K562 (cell line): ENCODE measurements around the gene IGSF8. TPM values are rescaled to one million over a fixed set of nuclear protein-coding genes. Genes with fewer than 3 reads are reported as not detected.

ENCODE experiments used
- AFF1 ChIP-seq, 2 experiments: fragments of 450-650 bp; IDR thresholded peaks; 2 replicates each; pipeline ENCODE4 v1.6.1; 2018; ENCODE audit warnings: mild to moderate bottlenecking in 2 of 2, low read depth in 1 of 2; ENCODE audit not compliant: partially characterized antibody in 2 of 2
- ATF7 ChIP-seq: fragments of 450-650 bp; IDR thresholded peaks from 2 replicates; pipeline ENCODE4 v1.7.1; 2014; ENCODE audit warnings: mild to moderate bottlenecking, moderate library complexity
- CBFB ChIP-seq: sonication (generic); formaldehyde crosslinking; IDR thresholded peaks from 2 replicates; pipeline ENCODE4 v1.4.0; 2020; ENCODE audit warnings: mild to moderate bottlenecking, missing genetic modification reagents
- CEBPZ ChIP-seq: fragments of 150-350 bp; IDR thresholded peaks from 2 replicates; pipeline ENCODE4 v1.6.1; 2014; ENCODE audit warnings: low read depth, mild to moderate bottlenecking, low read length, borderline replicate concordance
- E2F5 ChIP-seq: sonication (generic); formaldehyde crosslinking; IDR thresholded peaks from 2 replicates; pipeline ENCODE4 v1.8.0; 2022; ENCODE audit warnings: mild to moderate bottlenecking, missing genetic modification reagents
- ESRRB ChIP-seq: fragments of 250-450 bp; sonication (Bioruptor Pico); IDR thresholded peaks from 2 replicates; pipeline ENCODE4 v1.5.0; 2020; ENCODE audit warnings: mild to moderate bottlenecking, moderate library complexity, borderline replicate concordance
- MAX ChIP-seq: sonication (generic); formaldehyde crosslinking; IDR thresholded peaks from 2 replicates; pipeline ENCODE4 v1.9.0; 2022; ENCODE audit warnings: mild to moderate bottlenecking, missing genetic modification reagents
- NRF1 ChIP-seq, 2 experiments: fragments of 450-650 bp; IDR thresholded peaks in 1 of 2; conservative IDR thresholded peaks in 1 of 2; 2 replicates each; pipeline ENCODE4 v1.6.1; 2014; ENCODE audit warnings: mild to moderate bottlenecking in 2 of 2
- PRMT5 ChIP-seq: sonication (generic); formaldehyde crosslinking; IDR thresholded peaks from 2 replicates; pipeline ENCODE4 v1.5.0; 2020; ENCODE audit warnings: missing genetic modification reagents
- RNF219 ChIP-seq: fragments of 250-450 bp; sonication (Bioruptor Pico); IDR thresholded peaks from 2 replicates; pipeline ENCODE4 v1.5.0; 2022; ENCODE audit warnings: mild to moderate bottlenecking
- TBP ChIP-seq: optimal IDR thresholded peaks from 2 replicates; pipeline ENCODE3; 2011; ENCODE audit warnings: low read depth, low read length, improper control_type of control experiment
- XRCC4 ChIP-seq: IDR thresholded peaks from one replicate; pipeline ENCODE4 v1.6.1; 2011; ENCODE audit not compliant: insufficient read depth, insufficient read length; ENCODE audit errors: extremely low read depth
- ZNF449 ChIP-seq: fragments of 250-450 bp; sonication (Bioruptor Pico); IDR thresholded peaks from 2 replicates; pipeline ENCODE4 v1.8.0; 2022; ENCODE audit warnings: moderate library complexity, mild to moderate bottlenecking, inconsistent platforms
- polyA plus RNA-seq, 8 experiments: library from polyadenylated mRNA; depleted of rRNA in 4 of 8; stranded (reverse) in 5 of 8; unstranded in 3 of 8; fragments of >200 nt; fragmentation: Nextera tagmentation in 2 of 8; fragmentation: Illumina TruSeq in 1 of 8; extraction: Ambion mirVana in 2 of 8; extraction: Trizol in 1 of 8; gene quantifications; 2 replicates each; pipeline versions ENCODE4 v1.2.1 to v1.2.3, GENCODE V29; 2011 to 2014; ENCODE audit warnings: inconsistent platforms in 1 of 8, missing spikeins in 1 of 8
- total RNA-seq, 7 experiments: library from RNA; depleted of rRNA in 6 of 7; stranded (reverse); fragments of >200 nt in 6 of 7; fragmentation: Illumina TruSeq in 2 of 7; extraction: Trizol in 2 of 7; gene quantifications; 2 replicates each; pipeline versions ENCODE4 v1.2.1 to v1.2.3, GENCODE V29; 2011 to 2021; ENCODE audit warnings: low replicate concordance in 1 of 7

Gene IGSF8
- total and polyA plus RNA-seq, 9 of the 15 experiments (the other 6 are each of a cell fraction or from before 2014, with no cell fraction given): 0.32 to 11.7 (median 3.2) TPM

- TF ChIP-seq MAX (CRISPR knock-in tag) (peak; percentile 22; the same call in 1 of the 2 replicates), CBFB (CRISPR knock-in tag) (no peak), E2F5 (CRISPR knock-in tag) (no peak), TBP (no peak), ATF7 (peak; percentile 93), AFF1 (IDR thresholded peaks at IDR 0.05; ENCODE audit: low read depth in 1 of 2, partially characterized antibody in 2 of 2) (peak in 1 of 2 experiments; percentile 22), PRMT5 (CRISPR knock-in tag) (no peak), RNF219 (no peak), ZNF449 (CRISPR knock-in tag) (peak; percentile 46; the same call in 1 of the 2 replicates), NRF1 (conservative IDR thresholded peaks at IDR 0.05 in 1 of 2, IDR thresholded peaks at IDR 0.05 in 1 of 2) (peak; percentile 57 to 69), XRCC4 (no peak), CEBPZ (no peak), ESRRB (CRISPR knock-in tag) (no peak)
Measured at GRCh38 chr1:160098852-160099561, 588 bp upstream of the IGSF8 start (continued).
